Raji (cell line): ENCODE measurements around the gene TNIP2.

Source experiments
- POLR2A ChIP-seq: IDR thresholded peaks from 2 replicates; pipeline ENCODE4 v1.6.1; 2011; ENCODE audit warnings: low read depth, low read length, control low read depth; ENCODE audit not compliant: insufficient read depth

TNIP2 gene, protein sequence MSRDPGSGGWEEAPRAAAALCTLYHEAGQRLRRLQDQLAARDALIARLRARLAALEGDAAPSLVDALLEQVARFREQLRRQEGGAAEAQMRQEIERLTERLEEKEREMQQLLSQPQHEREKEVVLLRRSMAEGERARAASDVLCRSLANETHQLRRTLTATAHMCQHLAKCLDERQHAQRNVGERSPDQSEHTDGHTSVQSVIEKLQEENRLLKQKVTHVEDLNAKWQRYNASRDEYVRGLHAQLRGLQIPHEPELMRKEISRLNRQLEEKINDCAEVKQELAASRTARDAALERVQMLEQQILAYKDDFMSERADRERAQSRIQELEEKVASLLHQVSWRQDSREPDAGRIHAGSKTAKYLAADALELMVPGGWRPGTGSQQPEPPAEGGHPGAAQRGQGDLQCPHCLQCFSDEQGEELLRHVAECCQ

DNA sequence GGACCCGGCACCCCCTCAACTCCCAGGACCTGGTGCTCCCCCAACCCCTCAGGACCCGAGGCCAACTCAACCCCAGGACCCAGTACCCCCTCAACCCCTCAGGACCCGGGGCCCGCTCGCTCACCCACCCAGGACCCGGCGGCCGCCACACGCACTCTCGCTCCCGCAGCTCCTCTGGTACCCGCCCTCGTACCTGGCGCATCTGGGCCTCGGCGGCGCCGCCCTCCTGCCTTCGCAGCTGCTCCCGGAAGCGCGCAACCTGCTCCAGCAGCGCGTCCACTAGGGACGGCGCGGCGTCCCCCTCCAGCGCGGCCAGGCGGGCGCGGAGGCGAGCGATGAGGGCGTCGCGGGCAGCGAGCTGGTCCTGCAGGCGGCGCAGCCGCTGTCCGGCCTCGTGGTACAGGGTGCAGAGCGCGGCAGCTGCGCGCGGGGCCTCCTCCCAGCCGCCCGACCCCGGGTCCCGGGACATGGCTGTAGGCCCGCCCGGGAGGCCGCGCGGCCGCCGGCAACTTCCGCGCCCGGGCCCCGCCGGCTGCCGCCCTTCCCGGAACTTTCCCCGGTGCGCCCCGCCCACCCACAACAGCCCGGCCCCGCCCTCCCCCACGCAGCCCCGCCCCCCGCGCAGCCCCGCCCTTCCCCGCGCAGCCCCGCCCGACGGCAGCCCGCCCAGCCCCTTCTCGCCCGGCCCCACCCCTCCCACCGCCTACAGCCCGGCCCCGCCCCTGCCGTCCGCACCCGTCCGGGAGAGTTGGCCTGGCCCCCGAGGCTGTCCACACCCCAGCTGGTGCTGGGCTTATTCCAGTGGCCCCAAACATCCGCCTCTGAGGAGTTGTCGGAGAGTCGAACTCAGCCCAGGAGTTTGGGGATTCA is at the start of gene TNIP2:
Gene TNIP2, minus strand, starts transcription at position 516 of the 870 bp plus-strand sequence. Its CDS starts 47 bp downstream, at position 469.
- TF ChIP-seq POLR2A: peak; percentile 93

DNA sequence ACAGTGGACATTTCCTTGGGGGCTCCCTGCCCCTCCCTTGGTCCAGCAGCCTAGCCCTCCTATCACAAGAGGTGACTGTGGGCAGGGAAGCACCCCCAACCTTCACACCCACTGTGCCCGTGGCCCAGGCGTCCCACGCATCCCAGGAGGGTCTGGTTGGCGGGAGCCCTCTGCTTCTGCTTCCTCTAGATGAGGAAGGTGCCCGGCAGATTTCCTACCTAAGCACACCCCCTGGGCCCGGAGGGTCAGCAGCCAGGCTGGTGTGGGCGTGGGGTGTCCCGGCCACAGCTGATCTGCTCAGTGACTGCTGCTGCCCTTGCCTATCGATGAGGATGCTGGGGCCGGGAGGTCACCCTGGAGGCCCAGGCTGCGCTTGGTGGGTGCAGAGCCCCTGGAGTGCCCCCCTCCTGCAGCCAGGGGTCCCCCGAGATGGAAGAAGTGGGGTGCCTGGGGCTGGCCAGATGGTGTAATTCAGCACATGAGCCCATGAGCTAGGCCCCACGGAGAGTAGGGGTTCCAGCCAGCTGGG is 48.9 kb upstream of the TNIP2 start:
- TF ChIP-seq POLR2A: no peak

- TF ChIP-seq POLR2A: no peak
These were observed 48.4 kb upstream of the TNIP2 start for GRCh38 chr4:2804449-2804972.

- no peak for TF ChIP-seq POLR2A
These were observed 47.7 kb upstream of the TNIP2 start for GRCh38 chr4:2803624-2804448.

DNA sequence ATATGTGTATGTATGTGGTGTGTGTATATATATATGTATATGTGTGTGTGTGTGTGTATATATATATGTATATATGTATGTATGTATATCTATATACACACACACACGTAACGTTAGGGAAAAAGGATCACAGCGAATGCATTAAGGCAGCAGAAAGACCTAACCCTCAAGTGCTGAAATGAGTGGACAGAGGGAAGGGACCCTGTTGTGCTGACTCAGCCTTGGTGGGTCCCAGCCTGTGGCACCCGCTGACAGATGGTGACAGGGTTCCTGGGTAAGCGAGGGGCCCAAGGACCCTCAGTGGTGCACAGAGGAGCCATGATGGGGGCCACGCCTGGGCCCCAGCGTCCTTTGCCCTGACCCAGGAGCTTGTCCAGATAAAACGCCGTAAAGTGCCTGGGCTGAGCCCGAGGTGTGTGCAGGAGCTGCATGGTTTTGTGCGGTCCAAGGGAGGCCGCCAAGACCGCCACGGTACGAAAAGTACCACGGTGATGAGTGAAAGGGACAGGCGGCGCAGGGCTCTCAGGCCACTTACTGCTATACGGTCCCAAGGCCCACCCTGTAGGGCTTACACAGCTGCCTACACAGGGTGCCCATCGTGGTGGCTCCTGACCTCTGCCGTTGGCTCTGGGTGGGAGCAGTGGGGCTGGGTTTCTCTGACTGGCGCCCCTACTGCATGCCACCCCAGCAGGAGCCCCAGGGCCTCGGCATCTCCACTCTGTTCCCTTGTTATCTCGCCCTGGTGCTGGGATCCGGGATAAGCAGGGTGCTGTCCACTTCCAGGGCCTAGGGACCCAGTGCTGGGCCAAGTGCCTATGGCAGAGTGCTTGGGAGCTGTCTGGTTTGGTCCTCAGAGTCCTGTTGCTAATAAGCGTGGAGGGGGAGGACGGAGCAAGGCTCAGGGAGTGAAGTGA is 46.7 kb upstream of the TNIP2 start:
- TF ChIP-seq POLR2A: no peak

GRCh38 chr4:2800691-2801596 is 44.8 kb upstream of the TNIP2 start:
- no peak for TF ChIP-seq POLR2A

- no peak for TF ChIP-seq POLR2A
These were observed 44.0 kb upstream of the TNIP2 start for GRCh38 chr4:2799971-2800690.

- no peak for TF ChIP-seq POLR2A
These were observed 43.2 kb upstream of the TNIP2 start for GRCh38 chr4:2799224-2799911.

DNA sequence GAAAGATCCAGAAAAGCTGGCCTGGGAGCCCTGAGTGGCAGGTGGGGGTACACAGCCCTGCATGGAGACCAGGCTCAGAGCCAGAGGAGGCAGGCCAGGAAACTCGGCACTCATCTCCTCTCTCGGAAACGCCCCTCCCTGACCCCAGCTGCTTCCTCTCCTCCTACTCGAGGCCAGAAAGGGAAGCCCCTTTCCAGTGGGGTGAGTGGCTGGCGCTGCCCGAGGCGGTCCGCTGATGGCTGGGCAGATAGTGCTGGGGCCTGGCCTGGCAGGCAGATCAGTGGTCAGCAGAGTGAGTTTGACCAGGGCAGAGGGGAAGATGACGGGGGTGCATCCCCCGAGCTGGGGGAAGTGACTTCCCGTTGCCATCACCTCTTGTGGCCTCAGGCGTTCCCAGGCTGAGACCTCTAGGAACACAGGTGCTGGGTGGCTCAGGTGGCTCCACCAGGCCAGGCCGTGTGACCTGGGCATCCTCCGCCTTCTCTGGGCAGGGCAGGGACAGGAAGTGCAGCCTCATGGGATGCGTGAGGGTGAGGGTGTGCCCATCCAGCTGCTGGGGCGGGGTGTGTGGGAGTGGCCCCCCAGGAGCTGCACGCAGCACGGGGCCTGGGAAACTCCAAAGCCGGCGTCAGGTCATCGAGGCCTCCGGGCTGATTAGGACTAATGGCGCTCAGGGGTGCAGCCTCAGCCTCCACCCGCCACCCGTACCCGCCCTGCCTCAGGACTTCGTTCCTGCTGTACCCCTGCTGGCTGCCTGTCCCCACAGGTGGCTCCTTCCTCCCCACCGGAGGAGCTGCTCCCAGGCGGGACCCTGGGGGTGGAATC is 42.5 kb upstream of the TNIP2 start:
- TF ChIP-seq POLR2A: no peak

DNA sequence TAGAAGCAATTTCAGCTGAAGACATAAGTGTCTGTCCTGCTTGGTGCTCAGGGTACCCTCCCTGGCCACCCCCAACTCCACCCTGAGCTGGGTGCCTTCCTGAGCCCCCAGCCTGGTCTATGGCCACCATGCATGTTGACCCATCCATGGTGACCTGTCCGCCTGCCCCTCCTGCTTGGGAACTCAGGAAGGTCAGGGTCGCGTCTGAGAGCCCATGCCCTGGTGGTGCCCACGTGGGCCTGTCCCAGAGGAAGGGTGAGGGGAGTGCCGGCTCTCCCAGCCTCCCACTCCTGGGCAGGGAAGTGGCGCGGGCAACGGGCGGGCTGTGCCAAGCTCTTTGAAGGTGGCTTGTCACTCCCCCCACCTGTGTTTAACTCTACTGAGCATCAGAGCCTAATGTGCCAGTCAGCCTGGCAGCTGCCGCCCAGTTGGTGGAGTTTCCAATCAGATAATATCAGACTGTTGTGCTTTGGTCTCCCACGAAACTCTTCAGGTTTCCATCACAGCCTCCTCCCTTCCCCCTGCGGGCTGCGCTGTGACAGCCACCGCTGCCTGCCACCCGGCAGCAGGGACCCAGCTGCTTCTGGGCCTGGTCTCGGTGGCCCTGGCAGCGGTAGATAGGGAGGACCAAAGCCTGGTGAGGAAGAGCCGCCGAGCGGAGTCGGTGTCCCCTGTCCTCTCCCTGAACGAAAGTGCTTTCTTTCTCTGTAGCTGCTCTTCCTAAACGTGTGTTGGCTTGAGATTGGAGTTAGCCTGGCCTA is 41.6 kb upstream of the TNIP2 start:
- no peak for TF ChIP-seq POLR2A
